NCI-H128 (cell line): ENCODE measurements around the gene ABCG1.

ENCODE experiments used
- DNase-seq: peaks from one replicate; lab custom pipeline; 2025; ENCODE audit not compliant: unreplicated experiment; lab: John Stamatoyannopoulos, UW

ABCG1 gene

DNA sequence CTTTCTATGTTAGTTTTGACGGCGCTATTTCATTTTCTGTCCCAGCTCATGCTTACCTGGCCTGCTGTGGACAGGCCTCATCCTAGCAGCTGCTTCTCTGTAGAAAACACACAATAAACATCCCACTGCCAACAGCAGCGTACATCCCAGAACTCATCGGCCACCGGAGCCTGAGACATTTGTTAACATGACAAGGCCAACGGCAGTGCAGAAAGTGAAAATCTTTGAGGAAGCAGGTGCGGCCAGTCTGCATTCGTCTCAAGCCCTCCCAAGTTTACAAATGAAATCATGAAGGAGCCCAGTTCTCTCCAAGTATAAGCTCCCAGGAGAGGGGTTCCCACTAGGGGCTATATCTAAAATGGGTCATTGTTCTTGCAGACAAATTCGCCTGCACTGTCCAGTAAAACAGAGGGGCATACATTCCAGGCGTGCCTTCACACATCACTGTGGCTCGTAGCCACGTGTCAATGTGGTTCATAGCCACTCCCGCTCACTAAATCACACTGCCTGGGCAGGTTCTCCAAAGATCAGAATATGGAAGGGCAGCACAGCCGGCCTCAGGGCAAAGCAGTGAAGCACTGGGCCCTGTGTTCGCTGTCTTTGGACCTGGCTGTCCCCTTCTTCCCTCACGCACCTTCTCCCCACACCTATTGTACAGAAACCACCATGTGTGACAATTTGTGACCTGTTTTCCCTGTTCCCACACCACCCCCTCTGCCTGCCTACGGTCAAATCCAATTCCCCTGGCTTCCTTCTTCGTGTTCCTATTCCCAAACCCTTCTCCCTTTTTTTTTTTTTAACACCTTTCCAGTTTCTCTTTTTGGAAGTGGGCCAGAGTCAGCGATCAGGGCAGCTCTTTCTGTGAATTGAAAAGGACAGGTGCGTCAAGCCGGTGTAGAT is 27.0 kb upstream of the ABCG1 start:
- no peak for DNase-seq

DNA sequence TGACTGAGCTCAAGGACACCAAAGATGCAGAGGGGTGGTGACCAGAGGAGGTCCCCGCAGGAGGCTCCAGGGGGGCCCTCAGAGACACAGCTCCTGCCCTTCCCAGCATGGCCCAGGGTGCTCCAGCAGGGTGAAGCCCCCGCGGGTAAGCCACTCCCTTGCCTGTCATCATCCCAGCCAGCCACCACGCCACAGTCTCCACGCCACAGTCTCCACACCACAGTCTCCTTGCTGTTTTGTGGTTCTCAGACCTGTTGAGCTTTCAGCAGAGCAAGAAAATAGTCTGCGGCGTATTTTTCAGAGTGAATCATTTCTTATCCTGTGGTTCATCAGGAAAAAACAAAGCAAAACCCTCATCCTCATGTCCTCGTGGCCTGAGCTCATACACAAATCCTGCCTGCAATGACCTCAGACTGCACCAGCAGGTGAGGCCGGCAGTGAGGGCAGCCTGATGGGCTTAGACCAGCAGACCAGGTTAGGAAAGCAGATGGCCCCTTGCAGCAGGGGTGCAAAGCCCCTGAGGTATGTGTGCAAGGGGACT is 25.7 kb upstream of the ABCG1 start:
- no peak for DNase-seq

GRCh38 chr21:42193721-42194120 is 25.2 kb upstream of the ABCG1 start:
- no peak for DNase-seq

- DNase-seq: no peak
These were observed 24.1 kb upstream of the ABCG1 start for GRCh38 chr21:42194863-42195262.

- DNase-seq: no peak
These were observed 23.4 kb upstream of the ABCG1 start for GRCh38 chr21:42195378-42196031.

GRCh38 chr21:42198929-42199867 is 19.7 kb upstream of the ABCG1 start:
- DNase-seq: no peak

DNA sequence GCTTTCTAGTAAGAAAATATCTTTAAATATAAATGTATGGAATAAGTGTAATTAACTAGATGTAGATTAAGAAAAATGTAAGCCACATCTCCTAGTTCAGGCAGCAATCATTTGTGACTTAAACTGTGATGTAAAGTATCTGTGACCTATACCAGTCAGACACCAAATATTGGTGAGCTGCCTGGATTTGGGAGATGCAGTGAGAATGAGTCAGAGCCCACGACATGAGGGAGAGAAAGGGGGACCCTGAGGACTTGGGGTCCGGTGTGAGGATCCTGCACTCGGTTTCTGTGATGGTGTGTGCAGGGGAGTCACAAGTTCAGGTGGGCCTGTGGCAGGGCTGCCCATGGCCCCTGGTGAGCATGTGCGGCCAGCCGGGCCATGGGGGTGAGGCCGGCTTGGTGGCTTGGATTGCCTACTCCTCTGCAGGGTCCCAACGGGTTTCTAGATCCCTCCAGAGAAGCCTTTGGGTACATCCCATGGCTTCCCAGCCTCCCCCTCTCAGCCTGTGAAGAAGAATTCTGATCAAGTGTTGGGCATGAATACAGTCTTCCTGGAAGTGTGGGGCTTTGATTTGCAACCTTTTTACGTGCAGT is 19.0 kb upstream of the ABCG1 start:
- no peak for DNase-seq

- DNase-seq: no peak
These were observed 17.9 kb upstream of the ABCG1 start for GRCh38 chr21:42200906-42201614.

GRCh38 chr21:42201615-42202161 is 17.3 kb upstream of the ABCG1 start:
- DNase-seq: no peak

- no peak for DNase-seq
These were observed 16.6 kb upstream of the ABCG1 start for GRCh38 chr21:42202321-42202720.

DNA sequence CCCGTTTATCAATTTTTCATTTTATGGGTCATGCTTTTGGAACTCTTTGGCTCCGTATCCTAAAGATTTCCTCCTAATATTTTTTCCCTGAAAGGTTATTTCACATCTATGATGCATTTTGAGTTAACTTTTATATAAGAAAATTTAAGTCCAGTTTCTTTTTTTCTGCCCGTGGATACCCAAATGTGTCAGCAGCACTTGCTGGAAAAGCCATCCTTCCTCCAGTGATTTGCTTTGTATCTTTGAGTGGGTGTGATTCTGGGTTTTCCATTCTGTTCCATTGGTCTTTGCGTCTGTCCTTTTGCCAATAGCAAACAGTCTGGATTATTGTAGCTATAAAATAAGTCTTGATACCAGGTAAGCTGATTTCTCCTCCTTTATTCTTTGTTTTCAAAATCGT is 15.6 kb upstream of the ABCG1 start:
- DNase-seq: no peak

- DNase-seq: no peak
These were observed 15.0 kb upstream of the ABCG1 start for GRCh38 chr21:42203936-42204335.

DNA sequence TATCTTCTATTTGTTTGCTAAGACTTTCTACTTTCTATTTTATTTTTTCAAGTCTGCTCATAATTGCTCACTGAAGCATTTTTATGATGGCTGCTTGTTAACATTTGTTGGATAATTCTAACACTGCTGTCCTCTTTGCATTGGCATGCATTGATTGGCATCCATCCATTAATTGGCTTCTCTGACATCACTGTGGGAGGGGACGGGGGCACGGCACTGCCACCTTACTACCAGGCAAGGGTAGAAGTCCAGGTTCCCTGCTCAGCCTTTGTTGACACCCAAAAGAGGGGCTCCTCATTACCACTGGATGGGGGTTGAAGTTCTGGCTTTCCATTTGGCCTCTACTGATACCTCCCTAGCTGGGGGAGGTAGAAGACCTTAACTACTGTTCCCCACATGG is 11.5 kb upstream of the ABCG1 start:
- no peak for DNase-seq

DNA sequence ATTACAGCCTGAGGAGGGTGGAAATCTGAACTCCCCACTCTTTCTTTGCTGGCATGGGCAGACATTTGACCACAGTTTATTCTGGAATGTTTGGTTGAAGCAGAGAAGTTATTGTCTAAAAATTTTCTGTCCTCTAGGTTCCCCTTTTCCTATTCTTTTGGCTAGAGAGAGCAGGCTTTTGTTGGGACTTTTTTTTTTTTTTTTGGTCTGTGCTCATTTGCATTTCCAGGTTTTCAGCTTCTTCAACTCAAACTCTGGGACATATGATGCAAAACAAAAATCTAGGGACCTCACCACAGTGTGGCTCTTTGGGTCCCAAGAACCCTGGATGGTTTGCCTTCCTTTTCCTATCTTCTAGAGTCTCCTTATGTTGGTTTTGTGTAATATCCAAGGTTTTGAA is 10.9 kb upstream of the ABCG1 start:
- no peak for DNase-seq

- no peak for DNase-seq
These were observed 10.0 kb upstream of the ABCG1 start for GRCh38 chr21:42208801-42209490.

GRCh38 chr21:42209801-42210479 is 9.0 kb upstream of the ABCG1 start:
- no peak for DNase-seq

DNA sequence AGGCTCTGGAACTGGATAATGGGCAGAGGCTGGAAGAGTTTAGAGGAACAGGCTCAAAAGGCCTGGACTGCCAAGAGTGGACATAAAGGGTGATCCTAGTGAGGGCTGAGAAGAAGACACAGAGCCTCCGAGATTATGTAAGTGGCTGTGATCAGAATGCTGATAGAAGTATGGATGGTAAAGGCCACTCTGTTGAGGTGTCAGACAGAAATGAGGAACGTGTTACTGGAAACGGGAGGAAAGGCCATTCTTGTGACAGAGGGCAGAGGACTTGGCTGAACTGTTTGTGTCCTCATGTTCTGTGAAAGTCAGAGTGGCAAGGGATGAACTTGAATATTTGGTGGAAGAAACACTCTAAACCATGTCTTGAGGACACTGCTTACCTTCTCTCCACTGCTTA is 6.7 kb upstream of the ABCG1 start:
- DNase-seq: no peak

DNA sequence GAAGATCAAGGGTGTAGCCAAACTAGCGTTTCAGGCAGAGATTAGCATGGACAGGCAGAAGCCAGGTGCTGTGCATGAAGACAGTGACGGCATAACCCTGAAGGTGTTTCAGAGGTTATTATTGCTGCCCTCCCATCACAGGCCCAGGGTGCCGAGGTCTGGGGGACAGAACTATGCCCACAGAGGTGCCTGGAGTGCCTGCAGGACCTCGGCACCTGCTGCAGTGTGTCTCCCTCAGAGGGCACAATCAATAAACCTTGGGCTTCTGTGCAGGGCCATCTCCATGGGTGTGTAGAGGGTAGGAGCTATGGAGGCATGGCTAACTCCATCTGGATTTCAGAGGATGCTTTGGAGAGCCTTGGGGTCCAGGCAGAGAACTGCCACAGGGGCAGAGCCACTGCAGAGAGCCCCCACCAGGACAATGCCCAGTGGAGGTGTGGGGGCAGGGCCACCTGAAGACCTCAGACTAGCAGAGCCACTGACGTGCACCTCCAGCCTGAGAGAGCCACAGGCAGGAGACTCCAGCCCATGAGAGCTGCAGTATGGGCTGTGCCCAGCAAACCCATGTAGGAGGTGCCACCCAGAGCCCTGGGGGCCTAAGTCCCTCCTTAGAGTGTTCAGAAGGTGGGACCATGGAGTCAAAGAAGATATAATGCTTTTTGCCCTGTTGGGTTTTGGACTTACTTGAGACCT is 5.7 kb upstream of the ABCG1 start:
- no peak for DNase-seq
